ENCODE results near the gene TOM1L1.

- TF ChIP-seq CTCF (IDR thresholded peaks at IDR 0.05), result no peak
- no peak for TF ChIP-seq POLR2A (IDR thresholded peaks at IDR 0.05)
- no peak for TF ChIP-seq POLR2AphosphoS5 (IDR thresholded peaks at IDR 0.05)
Measured at GRCh38 chr17:54861471-54861983, 39.1 kb upstream of the TOM1L1 start.
